NCI-H82 (cell line): ENCODE results near the gene PRKAG3.

Experiments used
- DNase-seq: peaks from one replicate; lab custom pipeline; 2025; lab: John Stamatoyannopoulos, UW

PRKAG3 gene

GRCh38 chr2:218831378-218831990 is at the start of gene PRKAG3:
Gene PRKAG3, minus strand, starts transcription at chr2:218831803.
- DNase-seq, result peak; percentile 27

GRCh38 chr2:218880859-218881594 is 49.4 kb upstream of the PRKAG3 start:
- DNase-seq, result no peak

- peak; percentile 67 for DNase-seq
These were observed 48.7 kb upstream of the PRKAG3 start, which contains the start of gene WNT10A for GRCh38 chr2:218880102-218880858. Gene WNT10A, plus strand, starts transcription at chr2:218880852. Its CDS starts 144 bp downstream, at chr2:218880996.

- no peak for DNase-seq
These were observed 48.1 kb upstream of the PRKAG3 start for GRCh38 chr2:218879776-218880101.

- DNase-seq, result peak; percentile 97
These were observed 47.5 kb upstream of the PRKAG3 start for GRCh38 chr2:218878926-218879761.

GRCh38 chr2:218878486-218878885 is 46.9 kb upstream of the PRKAG3 start:
- DNase-seq, result no peak

- DNase-seq, result peak; percentile 39
These were observed 46.3 kb upstream of the PRKAG3 start for GRCh38 chr2:218877891-218878290.

- DNase-seq, result no peak
These were observed 45.7 kb upstream of the PRKAG3 start for GRCh38 chr2:218877331-218877730.

GRCh38 chr2:218876562-218877219 is 45.1 kb upstream of the PRKAG3 start:
- peak; percentile 92 for DNase-seq

- DNase-seq, result no peak
These were observed 44.2 kb upstream of the PRKAG3 start for GRCh38 chr2:218875692-218876246.

GRCh38 chr2:218873359-218874194 is 42.0 kb upstream of the PRKAG3 start:
- no peak for DNase-seq

GRCh38 chr2:218872645-218873358 is 41.2 kb upstream of the PRKAG3 start:
- no peak for DNase-seq

GRCh38 chr2:218871345-218872302 is 40.0 kb upstream of the PRKAG3 start:
- DNase-seq, result no peak

- DNase-seq, result no peak
These were observed 39.4 kb upstream of the PRKAG3 start for GRCh38 chr2:218870984-218871344.

- DNase-seq, result no peak
These were observed 37.5 kb upstream of the PRKAG3 start for GRCh38 chr2:218869064-218869463.

GRCh38 chr2:218867900-218868299 is 36.3 kb upstream of the PRKAG3 start:
- DNase-seq, result no peak

GRCh38 chr2:218865999-218866398 is 34.4 kb upstream of the PRKAG3 start:
- DNase-seq, result no peak

GRCh38 chr2:218865396-218865795 is 33.8 kb upstream of the PRKAG3 start:
- no peak for DNase-seq
